ENCODE data around the gene PTPRM. TPM values are rescaled to one million over a fixed set of nuclear protein-coding genes. Genes with fewer than 3 reads are reported as not detected.

The PTPRM gene
- total RNA-seq, 4 donors from 2014 or later, result 62.7 to 94.0 (median 76.0) TPM

DNA sequence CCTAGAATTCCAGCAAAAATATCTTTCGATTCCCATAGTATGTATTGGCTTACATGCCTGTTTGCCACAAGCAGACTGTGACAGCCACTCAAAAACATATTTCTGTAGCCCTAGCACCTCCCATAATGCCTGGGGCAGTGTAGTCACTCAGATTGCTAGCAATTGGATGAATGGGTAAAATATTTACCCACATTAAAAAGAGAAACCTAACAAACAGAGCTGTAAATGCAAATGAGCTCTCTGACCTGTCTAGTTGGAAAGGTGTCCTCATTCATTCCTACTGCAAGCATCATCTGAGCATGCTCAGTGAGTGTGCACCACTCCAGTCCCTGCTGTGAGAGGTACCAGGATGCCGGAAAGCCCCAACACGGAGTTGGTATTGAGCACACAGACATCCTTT lies 808.1 kb downstream of the PTPRM start:
- no peaks in the 10 kb centered on the region for H3K9me3 ChIP-seq
- H3K36me3 ChIP-seq, result peaks cover 24 to 62% (median 38%) of the 10 kb centered on the region in 4 donors
- DNase-seq (ENCODE audit: extremely low spot score), result no peak
- no peak overlapping the region for H3K27ac ChIP-seq (replicated peaks in 1 of 4)
- 85% methylated on average over 3 of the region's 3 CpGs for WGBS
- no peaks in the 10 kb centered on the region for H3K4me1 ChIP-seq
- TF ChIP-seq POLR2AphosphoS5 (IDR thresholded peaks at IDR 0.05) (no peak), CTCF (IDR thresholded peaks at IDR 0.05) (no peak), EP300 (IDR thresholded peaks at IDR 0.05) (no peak), POLR2A (IDR thresholded peaks at IDR 0.05; ENCODE audit: low read depth) (no peak)
- intact Hi-C loops (cut with DNase I), result no loop called here
- H3K27me3 ChIP-seq, result no peaks in the 10 kb centered on the region
- no peak overlapping the region for H3K4me3 ChIP-seq

DNA sequence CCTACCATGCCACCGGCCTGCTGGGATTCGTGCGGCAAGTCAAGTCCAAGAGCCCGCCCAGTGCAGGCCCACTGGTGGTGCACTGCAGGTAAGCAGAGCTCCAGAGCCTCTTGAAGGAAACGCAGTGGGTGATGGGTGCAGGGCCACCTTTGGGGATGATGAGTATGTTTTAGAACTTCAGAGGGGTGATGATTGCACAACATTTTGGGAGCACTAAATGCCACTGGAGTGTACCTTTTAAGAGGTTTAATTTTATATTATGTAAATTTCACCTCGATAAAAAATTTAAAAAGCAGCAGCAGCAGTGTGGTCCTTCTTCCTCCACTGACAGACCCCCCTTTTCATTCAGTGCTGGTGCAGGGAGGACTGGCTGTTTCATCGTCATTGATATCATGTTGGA lies 809.0 kb downstream of the PTPRM start:
- H3K4me3 ChIP-seq, result no peak overlapping the region
- TF ChIP-seq POLR2AphosphoS5 (IDR thresholded peaks at IDR 0.05) (no peak), CTCF (IDR thresholded peaks at IDR 0.05) (no peak), POLR2A (IDR thresholded peaks at IDR 0.05; ENCODE audit: low read depth) (no peak), EP300 (IDR thresholded peaks at IDR 0.05) (no peak)
- intact Hi-C loops (cut with DNase I), result no loop called here
- no peak overlapping the region for H3K27ac ChIP-seq (replicated peaks in 1 of 4)
- DNase-seq (ENCODE audit: extremely low spot score), result no peak
- 98% methylated on average over 7 of the region's 7 CpGs for WGBS
- H3K36me3 ChIP-seq, result peaks cover 24 to 66% (median 46%) of the 10 kb centered on the region in 4 donors
- no peaks in the 10 kb centered on the region for H3K4me1 ChIP-seq
- H3K27me3 ChIP-seq, result no peaks in the 10 kb centered on the region
- no peaks in the 10 kb centered on the region for H3K9me3 ChIP-seq

DNA sequence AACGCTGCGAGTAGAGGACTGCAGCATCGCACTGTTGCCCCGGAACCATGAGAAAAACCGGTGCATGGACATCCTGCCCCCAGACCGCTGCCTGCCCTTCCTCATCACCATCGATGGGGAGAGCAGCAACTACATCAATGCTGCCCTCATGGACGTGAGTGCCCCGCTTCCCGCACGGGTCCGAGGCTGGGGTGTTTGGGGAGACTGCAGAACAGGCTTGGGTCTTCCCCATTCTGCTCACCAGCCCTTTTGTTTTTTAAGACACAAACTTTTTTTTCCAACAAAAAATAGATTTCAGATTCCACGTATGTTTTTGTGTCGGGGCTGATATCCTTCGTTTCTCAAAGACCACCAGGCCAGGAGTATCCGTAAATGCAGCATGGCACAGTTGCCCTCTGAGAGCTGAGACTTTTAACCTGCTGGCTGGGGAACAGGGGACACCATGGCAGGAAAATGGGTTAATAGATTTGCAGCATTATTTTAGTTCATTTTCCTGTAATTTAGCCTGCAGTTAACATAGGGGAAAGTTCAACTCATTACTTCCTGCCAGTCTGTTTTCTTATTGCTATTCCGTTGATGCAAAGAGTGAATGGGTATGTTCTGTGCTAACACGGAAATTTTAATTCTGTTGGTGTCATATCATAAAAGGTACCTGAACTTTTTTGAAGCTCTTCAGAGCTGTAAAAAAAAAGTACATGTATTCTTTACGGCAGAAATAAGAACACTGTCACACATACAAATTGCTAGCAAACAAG lies 812.2 kb downstream of the PTPRM start:
- 92% methylated on average over 19 of the region's 19 CpGs for WGBS
- Histone ChIP-seq H3K27me3 (no peaks in the 10 kb centered on the region), H3K4me1 (no peaks in the 10 kb centered on the region), H3K4me3 (no peak overlapping the region), H3K9me3 (no peaks in the 10 kb centered on the region), H3K27ac (replicated peaks in 1 of 4) (no peak overlapping the region), H3K36me3 (peaks cover 19 to 83% (median 57%) of the 10 kb centered on the region in 4 donors)
- DNase-seq (ENCODE audit: extremely low spot score), result no peak
- intact Hi-C loops (cut with DNase I), result no loop called here
- TF ChIP-seq EP300 (IDR thresholded peaks at IDR 0.05), result no peak
- no peak for TF ChIP-seq POLR2AphosphoS5 (IDR thresholded peaks at IDR 0.05)
- TF ChIP-seq CTCF (IDR thresholded peaks at IDR 0.05), result no peak
- no peak for TF ChIP-seq POLR2A (IDR thresholded peaks at IDR 0.05; ENCODE audit: low read depth)

- 92% methylated on average over 2 of the region's 2 CpGs for WGBS
- no peak for DNase-seq (ENCODE audit: extremely low spot score)
- no peak overlapping the region for H3K4me3 ChIP-seq
- no peak overlapping the region for H3K27ac ChIP-seq (replicated peaks in 1 of 4)
- H3K9me3 ChIP-seq, result no peaks in the 10 kb centered on the region
- H3K27me3 ChIP-seq, result no peaks in the 10 kb centered on the region
- H3K36me3 ChIP-seq, result peaks cover 19 to 89% (median 63%) of the 10 kb centered on the region in 4 donors
- intact Hi-C loops (cut with DNase I), result loop anchor here (10.0 kb wide), 1 partner anchor 805 kb away; no protein-coding TSS in a partner anchor
- TF ChIP-seq POLR2A (IDR thresholded peaks at IDR 0.05; ENCODE audit: low read depth) (no peak), POLR2AphosphoS5 (IDR thresholded peaks at IDR 0.05) (no peak), CTCF (IDR thresholded peaks at IDR 0.05) (no peak), EP300 (IDR thresholded peaks at IDR 0.05) (no peak)
- H3K4me1 ChIP-seq, result no peaks in the 10 kb centered on the region
Observed at GRCh38 chr18:8380006-8380405, 812.9 kb downstream of the PTPRM start.

Data from esophagus muscularis mucosa (tissue), 4 donors.